Measurements from ENCODE around the gene NPFFR1.

- no peak for TF ChIP-seq YY1 (IDR thresholded peaks at IDR 0.05; ENCODE audit: insufficient read depth, insufficient read length)
- TF ChIP-seq ZNF274 (IDR thresholded peaks at IDR 0.05; ENCODE audit: low read depth, low read length) = no peak
- no peak for TF ChIP-seq SUZ12 (IDR thresholded peaks at IDR 0.05; ENCODE audit: extremely low read depth, insufficient read depth, insufficient read length)
These were observed 29.0 kb downstream of the NPFFR1 start for GRCh38 chr10:70254778-70255328.
